Measurements from ENCODE around the gene G2E3.
"Not testable (repeated sequence)": the region's sequence is repeated elsewhere in the genome, so short reads cannot be mapped to it uniquely, and the experiment has no call there.

Gene G2E3

DNA sequence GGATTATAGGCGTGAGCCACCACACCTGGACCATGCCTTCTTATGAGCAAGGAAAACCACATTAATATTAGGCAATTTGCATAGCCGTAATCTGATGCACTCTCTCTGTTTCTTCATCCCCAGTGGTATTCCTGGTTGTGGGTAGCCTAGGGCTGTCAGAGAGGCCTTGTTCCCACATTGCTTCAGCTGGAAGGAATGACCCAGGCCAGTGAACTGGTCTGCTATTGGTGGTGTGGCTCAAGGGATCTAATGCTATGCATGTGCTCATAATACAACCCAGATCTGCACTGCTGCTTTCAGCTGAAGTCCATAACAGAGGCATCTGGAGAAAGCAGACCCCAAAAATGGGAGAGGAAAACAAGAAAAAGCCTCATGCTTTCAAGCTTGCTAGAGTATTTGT is 33.1 kb upstream of the G2E3 start:
- no peak overlapping the region for H3K4me3 ChIP-seq (replicated peaks; ENCODE audit: low read depth, low read length)
- no peak for TF ChIP-seq CTCF (IDR thresholded peaks at IDR 0.05; ENCODE audit: low read length, missing control alignments)
- DNase-seq (ENCODE audit: low read depth), result no peak

DNA sequence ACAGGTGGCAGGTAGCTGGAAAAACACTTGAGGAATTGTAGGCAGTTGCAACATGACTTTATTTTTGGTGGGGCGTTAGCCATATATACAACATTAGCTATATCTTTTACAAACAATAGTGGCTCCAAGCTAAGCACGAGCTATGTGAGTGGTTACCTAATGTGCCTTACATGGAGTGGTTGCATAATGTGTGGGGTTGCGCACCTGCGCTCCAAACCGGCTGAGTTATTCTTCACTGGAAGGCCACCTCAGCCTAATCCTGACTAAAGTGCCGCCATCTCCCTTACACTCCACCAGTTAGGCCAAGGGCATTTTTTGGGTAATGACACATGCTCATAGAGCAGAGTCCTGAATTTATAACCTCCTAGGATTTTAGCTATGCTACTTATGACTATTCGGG is 31.8 kb upstream of the G2E3 start:
- no peak for TF ChIP-seq CTCF (IDR thresholded peaks at IDR 0.05; ENCODE audit: low read length, missing control alignments)
- H3K4me3 ChIP-seq (replicated peaks; ENCODE audit: low read depth, low read length), result no peak overlapping the region
- no peak for DNase-seq (ENCODE audit: low read depth)

DNA sequence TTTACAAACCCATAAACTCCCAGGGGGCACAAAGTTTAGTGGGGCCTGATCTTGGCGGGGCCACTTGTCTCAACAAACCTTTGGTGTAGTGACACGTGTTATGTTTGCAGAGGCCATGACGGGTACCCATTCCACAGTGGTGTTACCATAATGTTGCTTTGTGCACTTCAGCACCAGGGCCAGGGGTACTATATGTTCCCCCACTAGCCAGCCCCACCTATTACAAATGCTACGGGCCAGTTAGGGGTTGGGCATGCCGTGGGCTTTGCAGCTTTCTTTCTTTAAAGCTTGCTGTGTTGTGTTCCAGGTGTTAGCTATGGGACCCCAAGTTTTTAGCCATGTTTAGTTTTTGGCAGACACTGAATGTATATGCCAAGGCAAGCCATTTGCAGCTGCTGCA is 30.8 kb upstream of the G2E3 start:
- no peak overlapping the region for H3K4me3 ChIP-seq (replicated peaks; ENCODE audit: low read depth, low read length)
- TF ChIP-seq CTCF (IDR thresholded peaks at IDR 0.05; ENCODE audit: low read length, missing control alignments), result no peak
- peak; percentile 3 for DNase-seq (ENCODE audit: low read depth)

GRCh38 chr14:30528778-30529642 is 29.9 kb upstream of the G2E3 start:
- no peak for DNase-seq (ENCODE audit: low read depth)
- TF ChIP-seq CTCF (IDR thresholded peaks at IDR 0.05; ENCODE audit: low read length, missing control alignments), result no peak
- H3K4me3 ChIP-seq (replicated peaks; ENCODE audit: low read depth, low read length), result no peak overlapping the region

GRCh38 chr14:30532264-30532663 is 26.7 kb upstream of the G2E3 start:
- no peak for TF ChIP-seq CTCF (IDR thresholded peaks at IDR 0.05; ENCODE audit: low read length, missing control alignments)
- DNase-seq (ENCODE audit: low read depth), result peak; percentile 8
- H3K4me3 ChIP-seq (replicated peaks; ENCODE audit: low read depth, low read length), result no peak overlapping the region

DNA sequence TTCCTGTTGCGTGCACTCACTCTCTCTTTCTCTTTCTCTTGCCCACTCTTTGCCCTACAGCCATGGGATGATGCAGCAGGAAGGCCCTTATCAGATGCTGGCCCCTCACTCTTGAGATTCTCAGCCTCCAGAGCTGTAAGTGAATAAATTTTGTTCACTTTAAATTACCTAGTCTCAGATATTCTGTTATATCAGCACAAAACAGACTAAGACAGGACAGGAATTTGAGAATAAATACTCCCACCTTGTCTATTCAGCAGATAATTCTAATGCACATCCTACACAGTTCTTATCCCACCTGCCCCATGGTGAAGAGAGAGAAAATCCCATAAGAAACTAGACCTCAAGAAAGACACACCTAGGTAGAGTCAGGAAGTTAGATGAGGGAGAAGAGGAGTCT is 25.8 kb upstream of the G2E3 start:
- no peak for TF ChIP-seq CTCF (IDR thresholded peaks at IDR 0.05; ENCODE audit: low read length, missing control alignments)
- DNase-seq (ENCODE audit: low read depth), result no peak
- no peak overlapping the region for H3K4me3 ChIP-seq (replicated peaks; ENCODE audit: low read depth, low read length)

- no peak for DNase-seq (ENCODE audit: low read depth)
- TF ChIP-seq CTCF (IDR thresholded peaks at IDR 0.05; ENCODE audit: low read length, missing control alignments), result no peak
- no peak overlapping the region for H3K4me3 ChIP-seq (replicated peaks; ENCODE audit: low read depth, low read length)
Observed at GRCh38 chr14:30541318-30541717, 17.6 kb upstream of the G2E3 start.

- not testable (repeated sequence) for DNase-seq (ENCODE audit: low read depth); H3K4me3 ChIP-seq (replicated peaks; ENCODE audit: low read depth, low read length)
Observed at GRCh38 chr14:30546735-30547134, 12.2 kb upstream of the G2E3 start.

All from fibroblast of pulmonary artery (primary cell).